ENCODE data around the gene HSPD1.

Gene HSPD1

GRCh38 chr2:197445746-197446145 is 53.9 kb downstream of the HSPD1 start:
- no peak overlapping the region for H2AFZ ChIP-seq (ENCODE audit: low read length)
- no peaks in the 10 kb centered on the region for H3K9me3 ChIP-seq (ENCODE audit: insufficient read depth, low read depth, low read length)

GRCh38 chr2:197442857-197443256 is 56.8 kb downstream of the HSPD1 start:
- Histone ChIP-seq H3K4me1 (ENCODE audit: insufficient read depth, low read length, poor library complexity, severe bottlenecking) (no peaks in the 10 kb centered on the region), H3K79me2 (ENCODE audit: insufficient read depth, low read length) (no peaks in the 10 kb centered on the region), H3K4me2 (ENCODE audit: low read depth, low read length, poor library complexity, severe bottlenecking) (no peak overlapping the region), H2AFZ (ENCODE audit: low read length) (no peak overlapping the region), H3K36me3 (ENCODE audit: insufficient read depth, low read length) (no peaks in the 10 kb centered on the region), H3K4me3 (ENCODE audit: low read length, poor library complexity, severe bottlenecking) (no peak overlapping the region), H3K27me3 (ENCODE audit: insufficient read depth, low read length, poor library complexity, severe bottlenecking) (no peaks in the 10 kb centered on the region), H3F3A (ENCODE audit: low read depth) (no peaks in the 10 kb centered on the region), H3K9me3 (ENCODE audit: insufficient read depth, low read depth, low read length) (no peaks in the 10 kb centered on the region), H3K9ac (ENCODE audit: low read depth, low read length, poor library complexity, severe bottlenecking) (no peak overlapping the region), H3K9me2 (replicated peaks; ENCODE audit: low read depth, low read length) (no peaks in the 10 kb centered on the region), H4K20me1 (ENCODE audit: insufficient read depth, low read length, poor library complexity, severe bottlenecking) (no peaks in the 10 kb centered on the region)
- TF ChIP-seq CTCF (conservative IDR thresholded peaks at IDR 0.05; ENCODE audit: low read length) = no peak
- no peak for TF ChIP-seq EZH2phosphoT487 (IDR thresholded peaks at IDR 0.05; ENCODE audit: borderline replicate concordance)

More at GRCh38 chr2:197445746-197446145, 53.9 kb downstream of the HSPD1 start:
- H3F3A ChIP-seq (ENCODE audit: low read depth) = no peaks in the 10 kb centered on the region
- no peak overlapping the region for H3K4me2 ChIP-seq (ENCODE audit: low read depth, low read length, poor library complexity, severe bottlenecking)
- H3K27me3 ChIP-seq (ENCODE audit: insufficient read depth, low read length, poor library complexity, severe bottlenecking) = no peaks in the 10 kb centered on the region
- H3K4me3 ChIP-seq (ENCODE audit: low read length, poor library complexity, severe bottlenecking) = no peak overlapping the region
- H3K36me3 ChIP-seq (ENCODE audit: insufficient read depth, low read length) = no peaks in the 10 kb centered on the region
- TF ChIP-seq CTCF (conservative IDR thresholded peaks at IDR 0.05; ENCODE audit: low read length) (no peak), EZH2phosphoT487 (IDR thresholded peaks at IDR 0.05; ENCODE audit: borderline replicate concordance) (no peak)
- H3K9me2 ChIP-seq (replicated peaks; ENCODE audit: low read depth, low read length) = no peaks in the 10 kb centered on the region
- no peak overlapping the region for H3K9ac ChIP-seq (ENCODE audit: low read depth, low read length, poor library complexity, severe bottlenecking)
- no peaks in the 10 kb centered on the region for H3K4me1 ChIP-seq (ENCODE audit: insufficient read depth, low read length, poor library complexity, severe bottlenecking)
- no peaks in the 10 kb centered on the region for H3K79me2 ChIP-seq (ENCODE audit: insufficient read depth, low read length)
- no peaks in the 10 kb centered on the region for H4K20me1 ChIP-seq (ENCODE audit: insufficient read depth, low read length, poor library complexity, severe bottlenecking)

GRCh38 chr2:197437380-197437779 is 62.3 kb downstream of the HSPD1 start:
- H3K4me2 ChIP-seq (ENCODE audit: low read depth, low read length, poor library complexity, severe bottlenecking) = no peak overlapping the region
- H3K4me1 ChIP-seq (ENCODE audit: insufficient read depth, low read length, poor library complexity, severe bottlenecking) = peaks cover 28% of the 10 kb centered on the region
- no peaks in the 10 kb centered on the region for H3K36me3 ChIP-seq (ENCODE audit: insufficient read depth, low read length)
- no peaks in the 10 kb centered on the region for H3K9me3 ChIP-seq (ENCODE audit: insufficient read depth, low read depth, low read length)
- no peak overlapping the region for H3K4me3 ChIP-seq (ENCODE audit: low read length, poor library complexity, severe bottlenecking)
- no peak overlapping the region for H3K9ac ChIP-seq (ENCODE audit: low read depth, low read length, poor library complexity, severe bottlenecking)
- H4K20me1 ChIP-seq (ENCODE audit: insufficient read depth, low read length, poor library complexity, severe bottlenecking) = peaks cover 23% of the 10 kb centered on the region
- H3K27me3 ChIP-seq (ENCODE audit: insufficient read depth, low read length, poor library complexity, severe bottlenecking) = peaks cover 8% of the 10 kb centered on the region
- no peaks in the 10 kb centered on the region for H3F3A ChIP-seq (ENCODE audit: low read depth)
- peaks cover 38% of the 10 kb centered on the region for H3K79me2 ChIP-seq (ENCODE audit: insufficient read depth, low read length)
- TF ChIP-seq EZH2phosphoT487 (IDR thresholded peaks at IDR 0.05; ENCODE audit: borderline replicate concordance) (no peak), CTCF (conservative IDR thresholded peaks at IDR 0.05; ENCODE audit: low read length) (no peak)
- no peaks in the 10 kb centered on the region for H3K9me2 ChIP-seq (replicated peaks; ENCODE audit: low read depth, low read length)
- no peak overlapping the region for H2AFZ ChIP-seq (ENCODE audit: low read length)

Data from Loucy (cell line).